Measurements from ENCODE around the gene ZNHIT3. TPM values are rescaled to one million over a fixed set of nuclear protein-coding genes. Genes with fewer than 3 reads are reported as not detected.
"Not testable (repeated sequence)": the region's sequence is repeated elsewhere in the genome, so short reads cannot be mapped to it uniquely, and the experiment has no call there.

The ZNHIT3 gene
- total RNA-seq, 1 donor from 2014 or later, result 21.6 TPM

DNA sequence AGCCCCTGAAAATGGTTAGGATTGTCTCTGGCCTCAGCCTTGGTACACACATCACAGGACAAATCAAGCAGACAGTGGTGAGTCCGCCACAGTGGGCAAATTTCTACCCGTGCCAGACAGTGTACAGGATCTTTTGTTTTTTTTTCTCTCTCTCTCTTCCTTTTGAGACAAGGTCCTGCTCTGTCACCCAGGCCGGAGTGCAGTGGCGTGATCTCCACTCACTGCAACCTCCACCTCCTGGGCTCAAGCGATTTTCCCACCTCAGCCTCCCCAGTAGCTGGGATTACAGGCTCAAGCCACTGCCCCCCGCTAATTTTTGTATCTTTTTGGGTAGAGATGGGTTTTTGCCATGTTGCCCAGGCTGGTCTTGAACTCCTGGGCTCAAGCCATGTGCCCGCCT is 2.5 kb upstream of the ZNHIT3 start:
- DNase-seq (ENCODE audit: low read depth in 2 of 2), result not testable (repeated sequence)

DNA sequence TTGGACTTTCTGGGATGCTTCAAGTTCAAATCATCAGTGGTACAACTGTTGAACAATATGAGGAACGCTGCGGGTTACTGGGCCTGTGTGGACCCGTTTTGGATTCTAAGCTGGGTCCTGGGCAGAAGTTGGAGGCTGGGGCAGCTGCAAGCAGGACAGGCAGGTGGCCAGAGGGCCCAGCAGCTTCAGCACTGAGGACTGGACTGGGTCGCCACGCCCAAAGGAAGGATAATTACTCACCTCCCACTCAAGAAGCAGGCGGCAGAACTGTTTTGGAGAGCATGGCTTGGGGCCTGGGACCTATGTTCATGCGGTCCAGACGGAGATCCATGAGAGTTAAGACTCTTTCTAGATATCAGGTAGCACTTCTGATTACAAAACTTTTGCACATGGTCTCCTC is 1.5 kb upstream of the ZNHIT3 start:
- DNase-seq (ENCODE audit: low read depth in 2 of 2), result no peak

GRCh38 chr17:36485805-36486203 is 677 bp upstream of the ZNHIT3 start:
- DNase-seq (ENCODE audit: low read depth in 2 of 2), result no peak

DNA sequence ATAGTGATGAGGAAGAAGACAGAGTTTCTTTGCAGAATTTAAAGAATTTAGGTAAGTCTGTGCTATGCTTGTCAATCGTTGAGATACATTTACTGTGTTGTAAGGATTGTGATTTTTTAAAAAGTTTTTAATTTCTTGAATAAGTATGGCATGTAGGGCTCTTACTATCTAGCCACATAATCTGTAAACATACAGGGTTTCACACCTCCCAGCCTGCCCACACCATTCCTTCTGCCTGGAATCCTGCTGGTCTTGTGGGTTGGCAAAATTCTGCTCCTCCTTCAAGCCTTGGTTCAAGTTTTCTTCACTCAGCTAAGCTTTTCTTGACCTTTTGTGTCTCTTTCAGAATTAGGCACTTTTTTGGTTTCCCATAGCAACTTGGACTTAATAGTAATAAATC is 7.5 kb downstream of the ZNHIT3 start:
- no peak for DNase-seq (ENCODE audit: low read depth in 2 of 2)

DNA sequence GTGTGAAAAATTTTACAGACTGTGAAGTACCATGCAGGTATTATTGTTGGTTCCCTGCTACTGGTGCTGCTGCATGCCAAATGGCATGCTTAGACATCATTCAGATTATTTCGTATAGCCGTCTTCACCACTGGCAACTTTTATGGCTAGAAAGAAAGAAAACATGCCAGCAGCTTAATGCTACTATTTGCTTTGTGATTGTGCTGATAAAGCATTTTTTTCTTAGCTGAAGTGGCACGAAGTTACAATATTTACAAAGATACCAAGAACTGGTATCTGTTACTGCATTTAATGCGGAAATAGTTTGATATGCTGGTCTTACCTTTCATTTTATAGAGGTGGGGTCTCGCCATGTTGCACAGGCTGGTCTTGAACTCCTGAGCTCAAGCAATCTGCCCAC is 8.2 kb downstream of the ZNHIT3 start:
- DNase-seq (ENCODE audit: low read depth in 2 of 2), result no peak

GRCh38 chr17:36495076-36495578 is 8.6 kb downstream of the ZNHIT3 start:
- DNase-seq (ENCODE audit: low read depth in 2 of 2), result no peak

DNA sequence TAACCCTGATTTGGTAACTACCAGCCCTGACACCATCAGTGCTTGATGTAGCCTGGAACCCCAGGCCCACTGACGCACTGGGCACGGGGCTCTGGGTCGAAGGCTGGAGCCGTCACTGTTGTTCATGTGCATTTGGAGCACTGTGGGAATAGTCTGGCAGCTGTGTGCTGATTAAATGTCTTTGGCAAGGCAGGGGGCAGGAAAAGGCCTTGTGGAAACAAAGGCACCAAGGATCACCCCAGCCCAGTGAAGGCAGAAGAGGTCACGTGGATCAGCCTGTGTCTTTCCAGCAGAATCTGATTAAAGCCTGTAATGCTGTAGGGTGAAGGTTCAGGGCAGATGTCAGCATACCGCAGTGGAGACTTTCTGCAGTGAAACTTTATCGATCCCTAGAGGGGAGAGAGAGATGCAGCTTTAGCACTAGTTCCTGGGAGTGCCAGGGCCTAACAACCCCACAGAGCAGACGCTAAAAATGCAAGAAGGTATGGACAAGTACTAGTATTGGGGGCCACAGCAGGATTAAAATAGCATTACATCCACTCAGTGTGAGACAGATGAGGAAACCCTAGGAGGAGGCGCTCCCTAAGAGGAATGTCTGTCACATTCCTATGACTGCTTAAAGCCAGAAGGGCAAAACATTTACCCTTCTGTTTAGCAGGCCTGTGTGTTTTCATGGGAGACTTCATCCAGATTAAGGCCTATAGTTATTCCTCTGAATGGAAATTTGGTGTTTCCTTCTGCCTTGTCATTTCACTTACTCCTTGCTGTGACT is 9.7 kb downstream of the ZNHIT3 start:
- DNase-seq (ENCODE audit: low read depth in 2 of 2), result no peak

- no peak for DNase-seq (ENCODE audit: low read depth in 2 of 2)
These were observed 11.7 kb downstream of the ZNHIT3 start for GRCh38 chr17:36498155-36498554.

- no peak for DNase-seq (ENCODE audit: low read depth in 2 of 2)
These were observed 12.2 kb downstream of the ZNHIT3 start for GRCh38 chr17:36498560-36499300.

- no peak for DNase-seq (ENCODE audit: low read depth in 2 of 2)
These were observed 14.3 kb downstream of the ZNHIT3 start for GRCh38 chr17:36500745-36501225.

DNA sequence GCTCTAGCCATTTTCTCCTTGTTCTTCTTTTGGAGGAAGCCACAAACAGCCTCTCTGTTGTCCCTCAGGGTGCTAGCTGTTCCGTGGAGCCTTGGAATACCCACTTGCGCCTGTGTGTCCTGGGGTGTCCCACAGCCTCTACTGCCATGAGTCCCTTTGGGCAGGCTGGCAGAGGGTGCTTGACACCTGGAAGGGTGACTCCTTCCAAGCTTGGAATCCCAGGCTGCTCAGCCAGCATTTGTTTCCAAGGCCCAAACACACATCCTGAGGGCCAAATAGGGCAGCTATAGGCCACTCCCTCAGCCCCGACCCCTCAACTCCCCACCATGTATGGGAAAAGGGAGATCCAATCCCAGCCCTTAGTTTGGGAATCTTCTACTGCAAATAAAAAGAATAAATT is 14.9 kb downstream of the ZNHIT3 start:
- DNase-seq (ENCODE audit: low read depth in 2 of 2), result no peak

- DNase-seq (ENCODE audit: low read depth in 2 of 2), result no peak
These were observed 15.5 kb downstream of the ZNHIT3 start for GRCh38 chr17:36501963-36502362.

DNA sequence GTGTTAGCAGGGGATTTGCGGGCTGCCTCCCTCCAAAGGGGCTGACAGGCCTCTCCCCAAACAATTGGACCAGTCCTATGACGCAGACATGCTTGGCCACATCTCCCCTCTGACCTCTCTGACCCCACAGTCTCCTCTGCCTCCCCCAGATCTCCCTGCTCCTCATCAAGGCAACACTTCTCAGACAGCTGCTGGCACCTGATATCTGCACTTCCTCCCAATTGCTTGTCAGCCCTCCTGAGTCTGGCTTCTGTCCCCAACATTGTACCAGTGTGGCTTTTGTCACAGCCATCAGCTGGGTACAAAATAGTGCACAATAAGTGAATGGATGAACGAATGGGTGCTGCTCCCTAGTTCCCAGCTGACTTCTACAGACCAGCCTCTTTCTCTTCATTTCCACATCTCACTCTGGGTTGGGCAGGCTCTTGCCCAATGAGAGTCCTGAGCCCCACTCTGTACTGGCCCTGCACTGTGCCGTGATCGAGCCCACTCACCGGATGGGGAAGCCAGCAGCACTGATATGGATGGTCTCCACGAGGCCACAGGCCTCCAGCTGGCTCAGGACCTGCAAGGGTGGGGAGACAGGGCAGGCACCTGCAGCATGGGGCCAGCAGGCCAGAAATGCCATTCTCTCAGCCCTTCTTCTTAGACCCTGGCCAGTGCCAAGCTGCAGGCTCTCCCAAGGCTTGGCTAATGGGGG is 17.1 kb downstream of the ZNHIT3 start:
- DNase-seq (ENCODE audit: low read depth in 2 of 2), result no peak

DNA sequence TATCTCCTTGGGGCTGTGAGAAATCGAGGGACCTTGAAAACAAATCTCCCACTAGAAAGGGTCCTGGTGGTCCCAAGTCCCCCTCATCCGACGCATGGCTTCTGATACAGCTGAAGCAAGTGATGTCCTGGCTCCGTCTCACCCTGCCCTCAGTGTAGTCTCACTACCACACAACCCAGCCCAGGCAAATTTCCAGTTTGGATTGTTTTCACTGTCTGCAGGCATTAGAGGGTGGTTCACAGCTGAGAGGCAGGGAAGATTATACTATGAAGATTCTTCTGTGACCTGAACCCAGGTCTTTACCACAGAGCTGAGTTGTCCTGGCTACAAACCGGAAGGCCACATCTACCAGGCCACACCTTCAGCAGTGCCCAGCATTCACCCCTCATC is 17.7 kb downstream of the ZNHIT3 start:
- DNase-seq (ENCODE audit: low read depth in 2 of 2), result no peak

GRCh38 chr17:36505171-36505570 is 18.7 kb downstream of the ZNHIT3 start:
- no peak for DNase-seq (ENCODE audit: low read depth in 2 of 2)

GRCh38 chr17:36506249-36506826 is 19.9 kb downstream of the ZNHIT3 start:
- no peak for DNase-seq (ENCODE audit: low read depth in 2 of 2)

GRCh38 chr17:36506831-36507230 is 20.4 kb downstream of the ZNHIT3 start:
- DNase-seq (ENCODE audit: low read depth in 2 of 2), result no peak

- no peak for DNase-seq (ENCODE audit: low read depth in 2 of 2)
These were observed 20.8 kb downstream of the ZNHIT3 start for GRCh38 chr17:36507266-36507665.

GRCh38 chr17:36508439-36508838 is 22.0 kb downstream of the ZNHIT3 start:
- DNase-seq (ENCODE audit: low read depth in 2 of 2), result not testable (repeated sequence)

GRCh38 chr17:36509272-36509985 is 22.9 kb downstream of the ZNHIT3 start:
- DNase-seq (ENCODE audit: low read depth in 2 of 2), result no peak

GRCh38 chr17:36510636-36511035 is 24.2 kb downstream of the ZNHIT3 start:
- DNase-seq (ENCODE audit: low read depth in 2 of 2), result no peak

All from lung microvascular endothelial cell (primary cell).